Common myeloid progenitor, CD34-positive (primary cell): ENCODE measurements around the gene CEMIP.

Experiments used
- CTCF ChIA-PET: fragments of 350-600 bp; sonication (Branson Sonifier 250); formaldehyde crosslinking; loops from one replicate; lab custom pipeline; 2021; ENCODE audit warnings: antibody characterized with exemption; lab: Charles Lee
- POLR2A ChIA-PET: fragments of 350-600 bp; sonication (Branson Sonifier 250); formaldehyde crosslinking; loops from one replicate; lab custom pipeline; 2021; ENCODE audit warnings: antibody characterized with exemption; lab: Charles Lee
- DNase-seq, 3 donors: peaks; one replicate each; pipeline versions ENCODE4 v3.0.0 to v3.0.0-alpha.2; 2013
- H3K27ac ChIP-seq, 2 experiments: 1 replicate in 1 of 2; 2 replicates in 1 of 2; pipeline ENCODE4 v1.7.0; 2013; ENCODE audit warnings: inconsistent platforms in 2 of 2, low read length in 2 of 2, mild to moderate bottlenecking in 2 of 2, low read depth in 1 of 2, moderate library complexity in 1 of 2; ENCODE audit not compliant: severe bottlenecking in 2 of 2, insufficient read depth in 1 of 2, poor library complexity in 1 of 2
- H3K27me3 ChIP-seq, 5 experiments: replicated peaks in 2 of 5; 1 replicate in 3 of 5; 2 replicates in 2 of 5; pipeline versions ENCODE4 v1.6.1 to v1.7.0; 2013; ENCODE audit warnings: low read length in 4 of 5, mild to moderate bottlenecking in 2 of 5, moderate library complexity in 2 of 5, inconsistent platforms in 1 of 5; ENCODE audit not compliant: insufficient read depth in 5 of 5, control insufficient read depth in 4 of 5
- H3K36me3 ChIP-seq, 4 experiments: 1 replicate in 2 of 4; 2 replicates in 2 of 4; pipeline versions ENCODE4 v1.6.1 to v1.7.0; 2013; ENCODE audit warnings: low read length in 3 of 4, control low read depth in 1 of 4, mild to moderate bottlenecking in 1 of 4; ENCODE audit not compliant: control insufficient read depth in 4 of 4, insufficient read depth in 4 of 4
- H3K4me1 ChIP-seq, 4 experiments: 1 replicate in 3 of 4; 2 replicates in 1 of 4; pipeline versions ENCODE4 v1.6.1 to v1.7.1; 2013; ENCODE audit warnings: low read length in 3 of 4, mild to moderate bottlenecking in 3 of 4, control low read depth in 1 of 4, inconsistent platforms in 1 of 4, moderate library complexity in 1 of 4; ENCODE audit not compliant: control insufficient read depth in 4 of 4, insufficient read depth in 4 of 4; ENCODE audit errors: control extremely low read depth in 1 of 4
- H3K4me3 ChIP-seq, 7 experiments: 1 replicate in 4 of 7; 2 replicates in 3 of 7; pipeline versions ENCODE4 v1.5.1 to v1.7.0; 2013; ENCODE audit warnings: mild to moderate bottlenecking in 7 of 7, low read length in 6 of 7, moderate library complexity in 6 of 7, inconsistent platforms in 2 of 7, low read depth in 2 of 7, control low read depth in 1 of 7; ENCODE audit not compliant: insufficient read depth in 4 of 7, control insufficient read depth in 1 of 7; ENCODE audit errors: extremely low read depth in 1 of 7
- H3K9me3 ChIP-seq, 5 experiments: 1 replicate in 4 of 5; 2 replicates in 1 of 5; pipeline versions ENCODE4 v1.6.1 to v1.7.1; 2013; ENCODE audit warnings: low read length in 4 of 5, mild to moderate bottlenecking in 2 of 5, inconsistent platforms in 1 of 5, low read depth in 1 of 5, moderate library complexity in 1 of 5; ENCODE audit not compliant: control insufficient read depth in 4 of 5, insufficient read depth in 2 of 5; ENCODE audit errors: control extremely low read depth in 1 of 5
- WGBS: methylation state at CpG from one replicate; pipeline ENCODE4 v1.1.5; 2013; ENCODE audit not compliant: insufficient coverage; 5-methylcytosine and 5-hydroxymethylcytosine counted together

Gene CEMIP

GRCh38 chr15:80934761-80935221 lies 155.6 kb downstream of the CEMIP start:
- Histone ChIP-seq H3K27ac (no peak overlapping the region), H3K4me1 (no peaks in the 10 kb centered on the region), H3K9me3 (no peaks in the 10 kb centered on the region), H3K36me3 (peaks cover 0 to 9% (median 1%) of the 10 kb centered on the region in 4 experiments), H3K4me3 (no peak overlapping the region), H3K27me3 (no peaks in the 10 kb centered on the region)
- 95% methylated on average over 2 of the region's 3 CpGs for WGBS
- ChIA-PET POLR2A (no interaction called here), CTCF (no interaction called here)
- no peak for DNase-seq

- Histone ChIP-seq H3K4me1 (no peaks in the 10 kb centered on the region), H3K27me3 (no peaks in the 10 kb centered on the region), H3K9me3 (no peaks in the 10 kb centered on the region), H3K36me3 (peaks cover 0 to 11% (median 6%) of the 10 kb centered on the region in 4 experiments), H3K4me3 (no peak overlapping the region), H3K27ac (no peak overlapping the region)
- POLR2A ChIA-PET, result no interaction called here
- CTCF ChIA-PET, result no interaction called here
- 97% methylated on average over 12 of the region's 16 CpGs for WGBS
- no peak for DNase-seq
Observed at GRCh38 chr15:80936288-80937078, 157.3 kb downstream of the CEMIP start.

GRCh38 chr15:80937718-80938117 lies 158.5 kb downstream of the CEMIP start:
- POLR2A ChIA-PET, result no interaction called here
- Histone ChIP-seq H3K4me3 (no peak overlapping the region), H3K4me1 (no peaks in the 10 kb centered on the region), H3K27me3 (no peaks in the 10 kb centered on the region), H3K36me3 (peaks cover under 1 to 17% (median 13%) of the 10 kb centered on the region in 4 experiments), H3K9me3 (no peaks in the 10 kb centered on the region), H3K27ac (no peak overlapping the region)
- 94% methylated on average over 12 of the region's 12 CpGs for WGBS
- DNase-seq, result no peak
- CTCF ChIA-PET, result interaction anchor here (0.8 kb wide), 1 partner anchor 328 kb away, joined by 3 read pairs; no protein-coding TSS in a partner anchor

- H3K27me3 ChIP-seq, result no peaks in the 10 kb centered on the region
- no peak for DNase-seq
- no peaks in the 10 kb centered on the region for H3K9me3 ChIP-seq
- H3K27ac ChIP-seq, result no peak overlapping the region
- no peaks in the 10 kb centered on the region for H3K4me1 ChIP-seq
- peaks cover 2 to 26% (median 17%) of the 10 kb centered on the region in 4 experiments for H3K36me3 ChIP-seq
- 100% methylated on average over 1 of the region's 3 CpGs for WGBS
- CTCF ChIA-PET, result interaction anchor here (1.2 kb wide), 1 partner anchor 11 kb away, joined by 3 read pairs; no protein-coding TSS in a partner anchor
- POLR2A ChIA-PET, result no interaction called here
- no peak overlapping the region for H3K4me3 ChIP-seq
Observed at GRCh38 chr15:80939216-80939615, 160.0 kb downstream of the CEMIP start.

- DNase-seq, result no peak
- Histone ChIP-seq H3K36me3 (peaks cover 2 to 28% (median 20%) of the 10 kb centered on the region in 4 experiments), H3K9me3 (no peaks in the 10 kb centered on the region), H3K4me3 (no peak overlapping the region), H3K27ac (no peak overlapping the region), H3K4me1 (no peaks in the 10 kb centered on the region), H3K27me3 (no peaks in the 10 kb centered on the region)
- WGBS, result 100% methylated on average over 3 of the region's 4 CpGs
- ChIA-PET CTCF (interaction anchor here (1.2 kb wide), 1 partner anchor 10 kb away, joined by 3 read pairs; no protein-coding TSS in a partner anchor), POLR2A (no interaction called here)
Observed at GRCh38 chr15:80940331-80940730, 161.2 kb downstream of the CEMIP start.

GRCh38 chr15:80940851-80941250 lies 161.7 kb downstream of the CEMIP start:
- Histone ChIP-seq H3K27ac (no peak overlapping the region), H3K36me3 (peaks cover 2 to 33% (median 20%) of the 10 kb centered on the region in 4 experiments), H3K4me1 (no peaks in the 10 kb centered on the region), H3K9me3 (no peaks in the 10 kb centered on the region), H3K27me3 (no peaks in the 10 kb centered on the region), H3K4me3 (no peak overlapping the region)
- ChIA-PET POLR2A (no interaction called here), CTCF (no interaction called here)
- DNase-seq, result no peak
- WGBS, result 96% methylated on average over 4 of the region's 6 CpGs

- WGBS, result 94% methylated on average over 5 of the region's 7 CpGs
- DNase-seq, result no peak
- CTCF ChIA-PET, result no interaction called here
- Histone ChIP-seq H3K4me1 (no peaks in the 10 kb centered on the region), H3K9me3 (no peaks in the 10 kb centered on the region), H3K27ac (no peak overlapping the region), H3K4me3 (no peak overlapping the region), H3K27me3 (no peaks in the 10 kb centered on the region), H3K36me3 (peaks cover 8 to 45% (median 25%) of the 10 kb centered on the region in 4 experiments)
- POLR2A ChIA-PET, result interaction anchor here (0.6 kb wide), 1 partner anchor 1544 kb away, joined by 3 read pairs; no protein-coding TSS in a partner anchor
Observed at GRCh38 chr15:80942266-80942665, 163.1 kb downstream of the CEMIP start.
